AG04449 (cell line): ENCODE data around the gene GJD2.

Experiments
- CTCF ChIA-PET: fragments of 350-600 bp; formaldehyde crosslinking; extraction: SDS; loops from one replicate; lab custom pipeline; 2021; ENCODE audit warnings: antibody characterized with exemption; lab: Yijun Ruan, JAX
- POLR2A ChIA-PET: fragments of 400-600, 350-600 bp; formaldehyde crosslinking; extraction: SDS; loops from one replicate; lab custom pipeline; 2020; ENCODE audit warnings: antibody characterized with exemption, inconsistent platforms; lab: Yijun Ruan, JAX
- DNase-seq: peaks from one replicate; pipeline ENCODE4 v3.0.0-alpha.2; 2010; ENCODE audit warnings: low read depth, low spot score
- H3K4me3 ChIP-seq: 2 replicates; pipeline ENCODE4 v1.5.1; 2011; ENCODE audit warnings: low read depth, mild to moderate bottlenecking, control low read depth, low read length
- CTCF ChIP-seq: IDR thresholded peaks from one replicate; pipeline ENCODE4 v1.5.1; 2011; ENCODE audit warnings: mild to moderate bottlenecking, moderate library complexity, low read length, control low read depth, inconsistent platforms; ENCODE audit not compliant: insufficient read depth; ENCODE audit errors: missing control alignments

Gene GJD2

GRCh38 chr15:34780725-34781124 lies 25.9 kb upstream of the GJD2 start:
- no peak for TF ChIP-seq CTCF
- no peak overlapping the region for H3K4me3 ChIP-seq
- CTCF ChIA-PET, result no interaction called here
- no peak for DNase-seq
- POLR2A ChIA-PET, result no interaction called here

- ChIA-PET CTCF (no interaction called here), POLR2A (no interaction called here)
- H3K4me3 ChIP-seq, result no peak overlapping the region
- DNase-seq, result no peak
- no peak for TF ChIP-seq CTCF
Observed at GRCh38 chr15:34776606-34777105, 21.9 kb upstream of the GJD2 start.

- ChIA-PET CTCF (no interaction called here), POLR2A (no interaction called here)
- H3K4me3 ChIP-seq, result no peak overlapping the region
- no peak for DNase-seq
- no peak for TF ChIP-seq CTCF
Observed at GRCh38 chr15:34773917-34774316, 19.1 kb upstream of the GJD2 start.

- DNase-seq, result no peak
- H3K4me3 ChIP-seq, result no peak overlapping the region
- ChIA-PET CTCF (no interaction called here), POLR2A (no interaction called here)
- TF ChIP-seq CTCF, result no peak
Observed at GRCh38 chr15:34773013-34773412, 18.2 kb upstream of the GJD2 start.

- CTCF ChIA-PET, result no interaction called here
- POLR2A ChIA-PET, result no interaction called here
- TF ChIP-seq CTCF, result no peak
- DNase-seq, result no peak
- no peak overlapping the region for H3K4me3 ChIP-seq
Observed at GRCh38 chr15:34772312-34772711, 17.5 kb upstream of the GJD2 start.

GRCh38 chr15:34769711-34770110 lies 14.9 kb upstream of the GJD2 start:
- no peak for TF ChIP-seq CTCF
- H3K4me3 ChIP-seq, result no peak overlapping the region
- POLR2A ChIA-PET, result no interaction called here
- CTCF ChIA-PET, result interaction anchor here (1.6 kb wide), 1 partner anchor 61 kb away, joined by 5 read pairs; no protein-coding TSS in a partner anchor
- DNase-seq, result no peak
